ENCODE measurements around the gene WDFY4. TPM values are rescaled to one million over a fixed set of nuclear protein-coding genes. Genes with fewer than 3 reads are reported as not detected.

Gene WDFY4
- total and polyA plus RNA-seq, 4 donors = 0.57 to 7.1 (median 2.0) TPM

GRCh38 chr10:48782386-48782785 is 97.7 kb downstream of the WDFY4 start:
- TF ChIP-seq HNF4A (conservative IDR thresholded peaks at IDR 0.05) (no peak), YY1 (IDR thresholded peaks at IDR 0.05) (no peak), EGR1 (IDR thresholded peaks at IDR 0.05; ENCODE audit: low read depth in 2 of 2) (no peak), HNF4G (IDR thresholded peaks at IDR 0.05) (no peak), NR2F2 (IDR thresholded peaks at IDR 0.05) (no peak), RXRA (IDR thresholded peaks at IDR 0.05) (no peak), SP1 (IDR thresholded peaks at IDR 0.05) (no peak)
- H3K9ac ChIP-seq (ENCODE audit: low read depth in 1 of 2, low read length in 2 of 2) = no peak overlapping the region
- H3K27ac ChIP-seq (ENCODE audit: low read depth in 1 of 2, low read length in 2 of 2) = no peak overlapping the region
- WGBS = 85% methylated on average over 2 of the region's 2 CpGs
- no peaks in the 10 kb centered on the region for H3K27me3 ChIP-seq (ENCODE audit: control insufficient read depth in 4 of 4, insufficient read depth in 4 of 4, low read length in 3 of 4)
- H3K9me3 ChIP-seq (ENCODE audit: control insufficient read depth in 4 of 4, low read length in 3 of 4) = no peaks in the 10 kb centered on the region
- H3K4me3 ChIP-seq (ENCODE audit: low read depth in 1 of 3, low read length in 3 of 3) = no peak overlapping the region
- H3K36me3 ChIP-seq (ENCODE audit: control insufficient read depth in 4 of 4, insufficient read depth in 3 of 4, low read depth in 1 of 4, low read length in 3 of 4) = no peaks in the 10 kb centered on the region
- DNase-seq (ENCODE audit: low spot score) = peak; percentile 10
- no peaks in the 10 kb centered on the region for H3K4me1 ChIP-seq (ENCODE audit: control insufficient read depth in 4 of 4, insufficient read depth in 4 of 4, low read length in 3 of 4)

- Histone ChIP-seq H3K4me1 (ENCODE audit: control insufficient read depth in 4 of 4, insufficient read depth in 4 of 4, low read length in 3 of 4) (no peaks in the 10 kb centered on the region), H3K9me3 (ENCODE audit: control insufficient read depth in 4 of 4, low read length in 3 of 4) (no peaks in the 10 kb centered on the region), H3K4me3 (ENCODE audit: low read depth in 1 of 3, low read length in 3 of 3) (no peak overlapping the region), H3K27ac (ENCODE audit: low read depth in 1 of 2, low read length in 2 of 2) (no peak overlapping the region), H3K36me3 (ENCODE audit: control insufficient read depth in 4 of 4, insufficient read depth in 3 of 4, low read depth in 1 of 4, low read length in 3 of 4) (no peaks in the 10 kb centered on the region), H3K9ac (ENCODE audit: low read depth in 1 of 2, low read length in 2 of 2) (no peak overlapping the region), H3K27me3 (ENCODE audit: control insufficient read depth in 4 of 4, insufficient read depth in 4 of 4, low read length in 3 of 4) (no peaks in the 10 kb centered on the region)
- 68% methylated on average over 2 of the region's 2 CpGs for WGBS
- no peak for DNase-seq (ENCODE audit: low spot score)
- TF ChIP-seq JUND (IDR thresholded peaks at IDR 0.05) = no peak
- TF ChIP-seq CTCF (IDR thresholded peaks at IDR 0.05; ENCODE audit: low read depth, low read length, missing input control) = no peak
- TF ChIP-seq RAD21 (IDR thresholded peaks at IDR 0.05) = no peak
- no peak for TF ChIP-seq SP1 (IDR thresholded peaks at IDR 0.05)
- TF ChIP-seq REST (IDR thresholded peaks at IDR 0.05) = no peak
- no peak for TF ChIP-seq FOXA2 (IDR thresholded peaks at IDR 0.05)
- TF ChIP-seq EGR1 (IDR thresholded peaks at IDR 0.05; ENCODE audit: low read depth in 2 of 2) = no peak
- no peak for TF ChIP-seq ZBTB33 (IDR thresholded peaks at IDR 0.05)
- TF ChIP-seq TAF1 (conservative IDR thresholded peaks at IDR 0.05) = no peak
- no peak for TF ChIP-seq ATF3 (IDR thresholded peaks at IDR 0.05)
- TF ChIP-seq GABPA (IDR thresholded peaks at IDR 0.05 in 1 of 2, conservative IDR thresholded peaks at IDR 0.05 in 1 of 2) = no peak
- TF ChIP-seq YY1 (IDR thresholded peaks at IDR 0.05) = no peak
- TF ChIP-seq HNF4G (IDR thresholded peaks at IDR 0.05) = no peak
- no peak for TF ChIP-seq MAX (IDR thresholded peaks at IDR 0.05)
- no peak for TF ChIP-seq RXRA (IDR thresholded peaks at IDR 0.05)
Measured at GRCh38 chr10:48784031-48784430, 99.4 kb downstream of the WDFY4 start.

All from liver (tissue), 9 donors.